GM10266 (cell line): ENCODE measurements around the gene ADAMTSL4.

Experiments used
- DNase-seq: peaks from one replicate; pipeline ENCODE4 v3.0.0; 2012; ENCODE audit errors: extremely low spot score
- CTCF ChIP-seq: IDR thresholded peaks from 2 replicates; pipeline ENCODE4 v1.5.1; 2012; ENCODE audit warnings: mild to moderate bottlenecking, low read depth; ENCODE audit not compliant: control insufficient read depth, insufficient read depth; ENCODE audit errors: missing control alignments

Gene ADAMTSL4

GRCh38 chr1:150512846-150513245 is 36.4 kb upstream of the ADAMTSL4 start:
- TF ChIP-seq CTCF = no peak
- no peak for DNase-seq

- DNase-seq = no peak
- no peak for TF ChIP-seq CTCF
These were observed 35.8 kb upstream of the ADAMTSL4 start for GRCh38 chr1:150513351-150513791.

- TF ChIP-seq CTCF = no peak
- no peak for DNase-seq
These were observed 34.9 kb upstream of the ADAMTSL4 start for GRCh38 chr1:150514260-150514659.

GRCh38 chr1:150514913-150515327 is 34.3 kb upstream of the ADAMTSL4 start:
- no peak for DNase-seq

GRCh38 chr1:150515328-150516049 is 33.7 kb upstream of the ADAMTSL4 start, which contains the start of gene FALEC:
Gene FALEC, plus strand, starts transcription at chr1:150515752.
- DNase-seq = peak; percentile 96
- no peak for TF ChIP-seq CTCF

More at GRCh38 chr1:150514913-150515327, 34.3 kb upstream of the ADAMTSL4 start:
- TF ChIP-seq CTCF = no peak

GRCh38 chr1:150516050-150516591 is 33.1 kb upstream of the ADAMTSL4 start:
- no peak for DNase-seq
- TF ChIP-seq CTCF = no peak

GRCh38 chr1:150516616-150517015 is 32.6 kb upstream of the ADAMTSL4 start:
- peak; percentile 50 for TF ChIP-seq CTCF
- peak; percentile 45 for DNase-seq
